GM18870 (cell line): ENCODE measurements around the gene FAM107B.

ENCODE experiments used
- ATAC-seq: cut with Tn5 transposase; IDR thresholded peaks from one replicate; pipeline ENCODE4 v1.9.1; 2021; ENCODE audit warnings: moderate library complexity; ENCODE audit not compliant: unreplicated experiment

FAM107B gene

DNA sequence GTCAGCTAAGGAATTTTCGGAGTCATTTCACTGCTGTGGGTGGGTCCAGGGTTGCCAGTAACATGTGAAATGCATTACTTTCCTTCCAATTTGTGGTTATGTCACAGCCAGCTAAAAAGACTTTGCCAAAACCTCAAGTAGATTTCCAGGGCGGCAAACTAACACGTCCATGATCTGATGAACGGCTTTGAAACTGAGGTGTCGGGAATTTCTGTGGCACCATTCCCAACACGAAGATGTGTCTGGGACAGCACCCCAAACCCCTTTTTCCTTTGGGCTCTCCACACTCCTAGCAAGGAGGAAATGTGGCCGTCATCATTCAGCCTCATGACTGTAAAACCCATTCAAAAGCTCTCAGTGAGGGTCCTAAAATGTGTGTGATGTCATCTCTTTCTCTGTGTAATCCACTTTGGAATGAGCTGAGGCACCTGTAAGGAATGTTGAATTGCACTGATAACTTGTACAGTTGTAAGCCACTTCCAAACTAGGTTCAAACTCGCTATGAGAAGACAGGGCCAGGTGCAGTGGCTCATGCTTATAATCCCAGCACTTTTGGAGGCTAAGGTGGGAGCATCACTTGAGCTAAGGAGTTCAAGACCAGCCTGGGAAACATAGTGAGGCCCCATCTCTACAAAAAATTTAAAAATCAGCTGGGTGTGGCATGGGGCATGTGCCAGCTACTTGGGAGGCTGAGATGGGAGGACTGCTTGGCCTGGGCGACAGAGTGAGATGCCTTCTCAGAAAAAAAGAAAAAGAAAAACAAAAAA is 297.9 kb downstream of the FAM107B start:
- ATAC-seq, result no peak

DNA sequence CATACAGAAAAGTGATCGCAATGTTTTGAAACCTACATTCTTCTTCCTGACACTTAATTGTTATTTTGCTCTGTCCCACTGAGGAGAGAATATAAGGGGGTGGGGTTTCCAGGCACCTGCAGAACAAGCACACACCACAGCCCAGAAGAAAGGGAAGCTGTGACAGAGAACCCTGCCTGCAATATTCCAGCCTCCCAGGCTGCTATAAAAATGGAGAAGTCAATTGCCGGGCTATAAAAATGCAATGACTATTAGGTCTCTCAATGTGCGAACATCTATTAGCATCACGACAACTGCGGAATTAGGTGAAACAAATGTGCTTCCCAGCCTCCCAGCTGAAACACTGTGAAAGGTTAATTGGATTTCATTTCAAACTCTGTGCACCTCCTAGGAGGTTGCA is 298.7 kb downstream of the FAM107B start:
- no peak for ATAC-seq

DNA sequence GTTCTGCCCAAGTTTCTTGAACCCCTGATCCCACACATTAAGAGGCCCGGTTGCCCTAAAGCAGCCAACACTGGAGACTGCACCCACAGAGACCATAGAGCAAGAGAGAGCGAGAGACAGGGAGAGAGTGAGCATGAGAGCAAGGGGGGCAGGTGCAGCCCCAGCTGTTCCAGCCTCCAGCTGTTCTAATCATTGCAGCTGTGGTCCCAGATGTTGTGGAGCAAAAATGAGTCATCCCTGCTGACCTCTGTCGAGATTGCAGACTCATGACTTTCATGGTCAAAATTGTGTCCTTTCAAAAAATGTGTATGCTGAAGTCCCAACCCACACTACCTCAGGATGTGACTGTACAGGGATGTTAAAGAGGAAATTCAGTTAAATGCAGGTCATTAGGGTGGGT is 300.0 kb downstream of the FAM107B start:
- ATAC-seq, result no peak

DNA sequence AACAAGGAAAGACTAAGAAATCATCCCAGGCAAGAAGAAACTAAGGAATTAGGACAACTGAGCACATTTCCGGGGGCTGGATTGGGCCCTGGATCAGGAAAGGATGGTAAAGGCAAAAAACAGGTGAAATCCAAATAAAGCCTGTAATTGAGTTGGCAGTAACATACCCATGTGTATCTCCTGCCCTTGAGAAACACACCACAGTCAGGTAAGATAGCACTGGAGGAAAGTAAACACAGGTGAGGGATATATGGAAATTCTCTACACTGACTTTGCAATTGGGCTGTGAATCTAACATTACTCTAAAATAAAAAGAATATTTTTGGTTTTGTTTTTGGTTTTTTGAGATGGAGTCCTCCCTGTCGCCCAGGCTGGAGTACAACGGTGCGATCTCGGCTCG is 303.8 kb downstream of the FAM107B start:
- no peak for ATAC-seq

DNA sequence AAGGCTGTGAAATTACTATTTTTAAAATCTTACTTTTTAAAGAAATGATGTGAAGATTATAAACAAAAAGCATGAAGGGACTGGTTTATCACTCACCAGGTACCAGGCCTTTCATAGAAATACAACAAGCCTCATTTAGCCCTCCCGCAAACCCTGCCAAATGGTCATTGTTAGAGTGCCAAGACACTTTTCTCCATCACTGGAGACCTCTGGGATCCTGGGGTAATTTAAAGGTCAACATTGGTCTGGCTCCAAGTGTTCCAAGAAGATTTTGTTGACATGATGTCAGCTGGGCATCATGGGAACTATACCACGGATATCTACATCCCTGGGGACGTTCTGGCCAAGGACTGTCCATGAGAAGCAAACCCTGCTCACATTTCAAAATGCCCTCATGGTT is 306.0 kb downstream of the FAM107B start:
- no peak for ATAC-seq
